Ishikawa (cell line): ENCODE results near the gene LHX8.

Experiments used
- CEBPB ChIP-seq: IDR thresholded peaks from 2 replicates; pipeline ENCODE4 v1.6.1; 2012
- CREB1 ChIP-seq: IDR thresholded peaks from 2 replicates; pipeline ENCODE4 v1.6.1; 2012; ENCODE audit warnings: low read depth
- EGR1 ChIP-seq: IDR thresholded peaks from 2 replicates; pipeline ENCODE4 v1.6.1; 2012
- EP300 ChIP-seq: IDR thresholded peaks from 2 replicates; pipeline ENCODE4 v1.6.1; 2012; ENCODE audit warnings: borderline replicate concordance
- FOXM1 ChIP-seq: IDR thresholded peaks from 2 replicates; pipeline ENCODE4 v1.6.1; 2012; ENCODE audit warnings: low read depth, borderline replicate concordance
- NFIC ChIP-seq: IDR thresholded peaks from 2 replicates; pipeline ENCODE4 v1.6.1; 2012
- RAD21 ChIP-seq: IDR thresholded peaks from 2 replicates; pipeline ENCODE4 v1.6.1; 2012; ENCODE audit warnings: low read depth
- TAF1 ChIP-seq: IDR thresholded peaks from 2 replicates; pipeline ENCODE4 v1.6.1; 2012; ENCODE audit warnings: low read depth, mild to moderate bottlenecking
- TCF12 ChIP-seq: IDR thresholded peaks from 2 replicates; pipeline ENCODE4 v1.6.1; 2012; ENCODE audit warnings: low read depth
- TEAD4 ChIP-seq: IDR thresholded peaks from 2 replicates; pipeline ENCODE4 v1.6.1; 2012
- YY1 ChIP-seq: IDR thresholded peaks from 2 replicates; pipeline ENCODE4 v1.6.1; 2012; ENCODE audit warnings: low read depth
- ZBTB7A ChIP-seq: IDR thresholded peaks from 2 replicates; pipeline ENCODE4 v1.6.1; 2012; ENCODE audit warnings: low read depth
- TF ChIP-seq, protein P1 (sequence below): IDR thresholded peaks from 2 replicates; pipeline ENCODE4 v1.6.1; 2012
- TF ChIP-seq, protein P2 (sequence below): IDR thresholded peaks from 2 replicates; pipeline ENCODE4 v1.6.1; 2012
- TF ChIP-seq, protein P3 (sequence below): IDR thresholded peaks from 2 replicates; pipeline ENCODE4 v1.6.1; 2012; ENCODE audit warnings: low read depth, mild to moderate bottlenecking

LHX8 gene

DNA sequence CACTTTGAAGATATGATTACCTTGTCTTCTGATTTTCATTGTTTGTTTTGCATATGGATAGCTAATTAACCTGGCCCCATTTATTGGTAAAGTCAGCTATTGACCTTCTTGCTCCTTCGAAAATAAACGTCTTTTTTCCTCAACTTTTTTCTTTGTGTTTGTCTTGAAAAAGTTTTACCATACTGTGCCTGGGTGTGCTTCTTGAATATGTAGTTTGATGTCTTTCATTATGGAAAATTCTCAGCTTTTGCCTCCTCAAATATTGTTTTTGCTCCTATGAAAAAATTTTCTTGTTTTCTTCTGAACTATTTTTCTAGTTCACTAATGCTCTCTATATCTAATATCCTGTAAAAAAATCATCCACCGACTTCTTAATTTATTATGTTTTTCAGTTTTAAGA lies 25.0 kb downstream of the LHX8 start:
- no peak for TF ChIP-seq RAD21
- TF ChIP-seq FOXM1 = no peak
- TF ChIP-seq TEAD4 = no peak
- no peak for TF ChIP-seq CREB1
- TF ChIP-seq, protein P1, sequence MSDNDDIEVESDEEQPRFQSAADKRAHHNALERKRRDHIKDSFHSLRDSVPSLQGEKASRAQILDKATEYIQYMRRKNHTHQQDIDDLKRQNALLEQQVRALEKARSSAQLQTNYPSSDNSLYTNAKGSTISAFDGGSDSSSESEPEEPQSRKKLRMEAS = no peak
- no peak for TF ChIP-seq YY1
- TF ChIP-seq, protein P2, sequence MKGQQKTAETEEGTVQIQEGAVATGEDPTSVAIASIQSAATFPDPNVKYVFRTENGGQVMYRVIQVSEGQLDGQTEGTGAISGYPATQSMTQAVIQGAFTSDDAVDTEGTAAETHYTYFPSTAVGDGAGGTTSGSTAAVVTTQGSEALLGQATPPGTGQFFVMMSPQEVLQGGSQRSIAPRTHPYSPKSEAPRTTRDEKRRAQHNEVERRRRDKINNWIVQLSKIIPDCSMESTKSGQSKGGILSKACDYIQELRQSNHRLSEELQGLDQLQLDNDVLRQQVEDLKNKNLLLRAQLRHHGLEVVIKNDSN = no peak
- no peak for TF ChIP-seq ZBTB7A
- no peak for TF ChIP-seq EP300
- no peak for TF ChIP-seq TAF1
- TF ChIP-seq TCF12 = no peak
- TF ChIP-seq, protein P3, sequence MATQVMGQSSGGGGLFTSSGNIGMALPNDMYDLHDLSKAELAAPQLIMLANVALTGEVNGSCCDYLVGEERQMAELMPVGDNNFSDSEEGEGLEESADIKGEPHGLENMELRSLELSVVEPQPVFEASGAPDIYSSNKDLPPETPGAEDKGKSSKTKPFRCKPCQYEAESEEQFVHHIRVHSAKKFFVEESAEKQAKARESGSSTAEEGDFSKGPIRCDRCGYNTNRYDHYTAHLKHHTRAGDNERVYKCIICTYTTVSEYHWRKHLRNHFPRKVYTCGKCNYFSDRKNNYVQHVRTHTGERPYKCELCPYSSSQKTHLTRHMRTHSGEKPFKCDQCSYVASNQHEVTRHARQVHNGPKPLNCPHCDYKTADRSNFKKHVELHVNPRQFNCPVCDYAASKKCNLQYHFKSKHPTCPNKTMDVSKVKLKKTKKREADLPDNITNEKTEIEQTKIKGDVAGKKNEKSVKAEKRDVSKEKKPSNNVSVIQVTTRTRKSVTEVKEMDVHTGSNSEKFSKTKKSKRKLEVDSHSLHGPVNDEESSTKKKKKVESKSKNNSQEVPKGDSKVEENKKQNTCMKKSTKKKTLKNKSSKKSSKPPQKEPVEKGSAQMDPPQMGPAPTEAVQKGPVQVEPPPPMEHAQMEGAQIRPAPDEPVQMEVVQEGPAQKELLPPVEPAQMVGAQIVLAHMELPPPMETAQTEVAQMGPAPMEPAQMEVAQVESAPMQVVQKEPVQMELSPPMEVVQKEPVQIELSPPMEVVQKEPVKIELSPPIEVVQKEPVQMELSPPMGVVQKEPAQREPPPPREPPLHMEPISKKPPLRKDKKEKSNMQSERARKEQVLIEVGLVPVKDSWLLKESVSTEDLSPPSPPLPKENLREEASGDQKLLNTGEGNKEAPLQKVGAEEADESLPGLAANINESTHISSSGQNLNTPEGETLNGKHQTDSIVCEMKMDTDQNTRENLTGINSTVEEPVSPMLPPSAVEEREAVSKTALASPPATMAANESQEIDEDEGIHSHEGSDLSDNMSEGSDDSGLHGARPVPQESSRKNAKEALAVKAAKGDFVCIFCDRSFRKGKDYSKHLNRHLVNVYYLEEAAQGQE = no peak
- TF ChIP-seq NFIC = no peak
- TF ChIP-seq EGR1 = no peak

DNA sequence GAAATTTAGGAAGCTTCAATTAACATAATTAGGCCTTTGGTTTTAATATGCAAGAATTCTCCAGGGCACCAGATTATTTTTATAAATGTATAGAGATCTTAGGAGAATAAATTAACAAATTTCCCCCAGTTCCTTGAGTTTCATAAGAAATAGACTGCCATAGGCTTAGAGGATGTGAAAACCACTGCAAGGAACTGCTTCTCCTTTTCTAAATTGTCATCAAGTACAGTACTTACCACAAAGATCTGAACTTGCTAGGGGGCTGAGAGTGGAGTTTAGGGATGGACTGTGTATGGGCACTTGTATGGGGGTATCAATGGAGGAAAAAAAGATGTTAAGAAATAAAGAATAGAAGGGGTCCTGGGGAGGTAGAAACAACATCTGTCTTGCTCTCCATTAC lies 31.1 kb downstream of the LHX8 start:
- TF ChIP-seq, protein P3 = no peak

DNA sequence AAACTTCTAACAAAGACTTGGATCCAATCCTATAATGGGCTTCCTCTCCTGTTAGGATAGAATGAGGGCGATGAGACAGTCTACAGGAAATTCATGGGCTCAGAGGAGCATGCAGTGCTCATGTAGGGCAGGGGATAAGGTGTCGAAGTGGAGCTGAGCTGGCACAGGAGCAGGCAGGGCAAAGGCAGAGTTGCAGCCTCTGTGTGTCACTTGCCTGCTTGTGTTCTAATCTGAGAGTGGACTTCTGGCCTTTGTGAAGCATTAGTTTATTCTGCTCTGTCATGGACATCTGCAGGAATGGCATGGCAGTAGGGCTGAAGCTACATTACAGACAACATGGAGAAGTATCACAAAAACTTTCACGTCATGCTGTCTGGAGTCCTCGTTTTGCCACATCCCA lies 32.6 kb downstream of the LHX8 start:
- TF ChIP-seq ZBTB7A (no peak), TAF1 (no peak), RAD21 (no peak), FOXM1 (no peak), EGR1 (no peak), CEBPB (no peak), YY1 (no peak), NFIC (no peak), EP300 (no peak), TEAD4 (no peak), TCF12 (no peak), CREB1 (no peak)
- TF ChIP-seq, protein P3 = no peak
- TF ChIP-seq, protein P2 = no peak
- TF ChIP-seq, protein P1 = no peak

DNA sequence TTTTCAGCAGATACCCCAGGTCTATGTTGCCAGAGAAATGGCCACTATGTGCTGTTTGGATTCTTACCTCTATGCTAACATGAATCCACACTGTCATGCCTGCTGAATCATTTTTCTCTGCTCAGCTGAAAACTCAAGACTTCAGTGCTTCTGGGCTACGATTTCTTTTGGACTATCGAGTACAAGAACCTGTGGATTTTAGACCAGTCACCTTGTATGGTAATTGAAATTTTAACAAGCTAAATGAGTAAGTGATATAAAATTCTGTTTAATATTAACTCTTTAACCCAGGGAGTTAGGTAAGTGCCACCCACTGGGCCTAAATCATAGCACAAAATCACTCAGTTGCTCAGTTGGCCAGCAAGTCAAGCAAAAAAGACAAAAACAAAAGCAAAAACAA lies 35.8 kb downstream of the LHX8 start:
- TF ChIP-seq NFIC (no peak), CREB1 (no peak), TAF1 (no peak), RAD21 (no peak), FOXM1 (no peak), ZBTB7A (no peak), YY1 (no peak), TCF12 (no peak), EGR1 (no peak), CEBPB (no peak), TEAD4 (no peak), EP300 (no peak)
- TF ChIP-seq, protein P1 = no peak
- TF ChIP-seq, protein P3 = no peak
- TF ChIP-seq, protein P2 = no peak
